ENCODE data around the gene BHMT. TPM values are rescaled to one million over a fixed set of nuclear protein-coding genes. Genes with fewer than 3 reads are reported as not detected.

Gene BHMT
- total and polyA plus RNA-seq, 4 donors, result 0.05 to 2.3 (median 0.48) TPM

DNA sequence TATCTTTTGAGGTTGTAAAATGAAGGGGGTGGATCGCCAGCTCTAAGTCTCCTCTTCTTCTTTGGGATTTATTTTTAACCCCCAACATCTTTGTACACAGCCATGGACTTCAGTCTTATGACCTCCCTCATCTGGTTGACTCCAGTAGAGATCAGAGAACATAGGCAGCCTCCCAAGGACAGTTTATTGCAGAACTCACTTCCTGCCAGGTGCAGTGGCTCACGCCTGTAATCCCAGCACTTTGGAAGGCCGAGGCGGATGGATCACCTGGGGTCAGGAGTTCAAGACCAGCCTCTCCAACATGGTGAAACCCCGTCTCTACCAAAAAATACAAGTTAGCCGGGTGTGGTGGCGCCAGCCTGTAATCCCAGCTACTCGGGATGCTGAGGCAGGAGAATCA, 2.8 kb upstream of the BHMT start:
- Histone ChIP-seq H3K27ac (ENCODE audit: low read depth in 1 of 2, low read length in 2 of 2) (no peak overlapping the region), H3K4me3 (ENCODE audit: low read length in 2 of 2) (no peak overlapping the region), H3K9me3 (ENCODE audit: control insufficient read depth, low read length) (no peaks in the 10 kb centered on the region), H3K36me3 (ENCODE audit: control insufficient read depth in 1 of 2, insufficient read depth in 2 of 2, low read length in 1 of 2) (no peaks in the 10 kb centered on the region), H3K4me1 (ENCODE audit: control insufficient read depth in 1 of 2, insufficient read depth in 2 of 2, low read length in 2 of 2) (peaks cover 0 to 2% of the 10 kb centered on the region in 2 donors), H3K27me3 (ENCODE audit: control insufficient read depth in 1 of 2, insufficient read depth in 2 of 2, low read length in 1 of 2) (no peaks in the 10 kb centered on the region)
- intact Hi-C loops (cut with DNase I), result no loop called here
- 89 to 92% methylated on average over 8 of the region's 8 CpGs for WGBS, 2 donors
- no peak for DNase-seq
- ATAC-seq (ENCODE audit: low FRiP score), result no peak

DNA sequence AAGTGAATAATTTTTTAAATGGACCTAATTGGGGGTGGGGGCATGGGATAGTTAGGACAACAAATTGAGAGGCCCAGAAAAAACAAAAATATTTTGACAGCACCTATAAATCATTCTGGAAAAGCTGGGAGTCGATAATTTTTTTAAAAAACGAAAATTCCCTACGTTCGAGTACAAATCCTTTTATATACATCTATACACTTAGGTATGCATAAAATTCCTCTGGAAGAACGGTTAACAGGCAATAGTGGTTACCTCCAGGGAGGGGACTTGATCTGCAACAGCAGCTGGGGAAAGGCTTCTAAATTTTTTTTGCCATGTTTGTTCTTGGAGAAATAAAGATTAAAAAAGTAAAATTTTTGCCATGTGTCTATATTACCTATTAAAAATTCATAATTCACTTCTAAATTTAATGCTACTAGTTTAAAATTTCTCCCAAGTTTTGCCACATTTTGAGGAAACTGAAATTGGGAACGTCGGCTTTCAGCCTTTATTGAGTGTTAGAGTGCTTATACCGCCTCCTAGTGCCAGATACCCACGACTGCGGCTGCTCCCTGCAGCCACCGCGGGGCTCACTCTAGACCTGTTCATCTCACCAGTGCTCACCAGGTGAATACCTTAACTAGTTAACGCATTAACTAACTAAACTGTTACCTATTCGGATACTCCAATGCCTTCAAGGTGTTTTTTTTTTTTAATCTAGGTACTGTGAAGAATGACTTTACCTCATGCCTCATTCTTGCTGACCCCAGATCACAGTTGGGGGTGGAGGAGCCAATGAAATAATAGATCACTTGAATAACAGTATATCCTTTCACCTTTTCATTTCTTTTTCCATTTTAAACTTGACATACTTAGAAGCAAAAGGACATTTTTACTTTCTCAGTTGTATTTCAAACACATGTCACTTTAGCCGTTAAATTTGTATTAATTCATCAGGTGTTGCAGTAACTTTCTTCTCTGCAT, 1.8 kb upstream of the BHMT start:
- WGBS, 2 donors, result 73% methylated on average over 15 of the region's 15 CpGs
- H3K27me3 ChIP-seq (ENCODE audit: control insufficient read depth in 1 of 2, insufficient read depth in 2 of 2, low read length in 1 of 2), result no peaks in the 10 kb centered on the region
- DNase-seq, result no peak
- peaks cover 0 to 2% of the 10 kb centered on the region in 2 donors for H3K4me1 ChIP-seq (ENCODE audit: control insufficient read depth in 1 of 2, insufficient read depth in 2 of 2, low read length in 2 of 2)
- H3K9me3 ChIP-seq (ENCODE audit: control insufficient read depth, low read length), result no peaks in the 10 kb centered on the region
- no peak overlapping the region for H3K27ac ChIP-seq (ENCODE audit: low read depth in 1 of 2, low read length in 2 of 2)
- no peak for ATAC-seq (ENCODE audit: low FRiP score)
- no peaks in the 10 kb centered on the region for H3K36me3 ChIP-seq (ENCODE audit: control insufficient read depth in 1 of 2, insufficient read depth in 2 of 2, low read length in 1 of 2)
- no peak overlapping the region for H3K4me3 ChIP-seq (ENCODE audit: low read length in 2 of 2)
- intact Hi-C loops (cut with DNase I), result no loop called here

DNA sequence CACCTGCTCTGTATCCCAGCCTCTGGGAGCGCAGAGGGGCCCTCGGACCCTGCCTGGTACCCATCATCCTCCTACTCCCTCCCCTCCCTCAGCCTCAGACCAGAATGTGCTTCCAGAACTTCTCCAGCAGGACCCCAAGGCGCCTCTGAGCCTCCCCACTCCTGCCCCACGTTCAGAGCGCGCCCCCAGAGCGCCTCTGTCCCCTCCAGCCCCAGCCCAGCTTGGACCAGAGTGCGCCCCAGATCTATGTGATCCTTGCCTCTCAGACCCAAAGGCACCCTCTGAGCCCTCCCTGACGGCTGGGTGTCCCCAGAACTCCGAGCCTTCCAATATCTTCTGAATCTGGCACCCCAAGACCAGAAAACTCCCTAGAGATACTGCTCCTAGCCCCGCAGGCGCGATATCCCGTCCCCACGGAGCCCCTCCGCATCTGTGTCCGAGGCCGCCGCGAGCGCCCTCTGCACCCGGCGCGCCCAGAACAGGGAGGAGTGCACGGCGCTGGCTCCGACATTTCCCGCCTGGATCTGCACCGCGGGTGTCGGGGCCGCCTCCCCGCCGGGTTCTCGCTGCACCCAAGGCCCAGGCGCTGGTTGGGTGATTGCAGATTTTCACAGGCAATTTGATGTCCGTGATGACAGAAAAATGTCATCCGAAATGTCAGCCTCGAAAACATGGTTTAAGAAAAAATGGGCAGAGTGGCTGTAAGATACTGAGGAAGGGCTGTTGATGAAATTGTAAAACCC, 522 bp downstream of the BHMT start:
- WGBS, 2 donors, result 9 to 12% methylated on average over 38 to 39 of the region's 39 CpGs
- H3K36me3 ChIP-seq (ENCODE audit: control insufficient read depth in 1 of 2, insufficient read depth in 2 of 2, low read length in 1 of 2), result no peaks in the 10 kb centered on the region
- intact Hi-C loops (cut with DNase I), result no loop called here
- H3K27ac ChIP-seq (ENCODE audit: low read depth in 1 of 2, low read length in 2 of 2), result no peak overlapping the region
- peak; percentile 48 for ATAC-seq (ENCODE audit: low FRiP score)
- DNase-seq, result no peak
- H3K27me3 ChIP-seq (ENCODE audit: control insufficient read depth in 1 of 2, insufficient read depth in 2 of 2, low read length in 1 of 2), result no peaks in the 10 kb centered on the region
- peaks cover 0 to 2% of the 10 kb centered on the region in 2 donors for H3K4me1 ChIP-seq (ENCODE audit: control insufficient read depth in 1 of 2, insufficient read depth in 2 of 2, low read length in 2 of 2)
- no peaks in the 10 kb centered on the region for H3K9me3 ChIP-seq (ENCODE audit: control insufficient read depth, low read length)
- no peak overlapping the region for H3K4me3 ChIP-seq (ENCODE audit: low read length in 2 of 2)

GRCh38 chr5:79112703-79113058, 1.1 kb downstream of the BHMT start:
- Histone ChIP-seq H3K9me3 (ENCODE audit: control insufficient read depth, low read length) (no peaks in the 10 kb centered on the region), H3K4me3 (ENCODE audit: low read length in 2 of 2) (no peak overlapping the region), H3K4me1 (ENCODE audit: control insufficient read depth in 1 of 2, insufficient read depth in 2 of 2, low read length in 2 of 2) (peaks cover 0 to 1% of the 10 kb centered on the region in 2 donors), H3K36me3 (ENCODE audit: control insufficient read depth in 1 of 2, insufficient read depth in 2 of 2, low read length in 1 of 2) (no peaks in the 10 kb centered on the region), H3K27me3 (ENCODE audit: control insufficient read depth in 1 of 2, insufficient read depth in 2 of 2, low read length in 1 of 2) (no peaks in the 10 kb centered on the region), H3K27ac (ENCODE audit: low read depth in 1 of 2, low read length in 2 of 2) (no peak overlapping the region)
- 88 to 91% methylated on average over 5 of the region's 5 CpGs for WGBS, 2 donors
- intact Hi-C loops (cut with DNase I), result no loop called here
- DNase-seq (no peak), ATAC-seq (ENCODE audit: low FRiP score) (no peak)

DNA sequence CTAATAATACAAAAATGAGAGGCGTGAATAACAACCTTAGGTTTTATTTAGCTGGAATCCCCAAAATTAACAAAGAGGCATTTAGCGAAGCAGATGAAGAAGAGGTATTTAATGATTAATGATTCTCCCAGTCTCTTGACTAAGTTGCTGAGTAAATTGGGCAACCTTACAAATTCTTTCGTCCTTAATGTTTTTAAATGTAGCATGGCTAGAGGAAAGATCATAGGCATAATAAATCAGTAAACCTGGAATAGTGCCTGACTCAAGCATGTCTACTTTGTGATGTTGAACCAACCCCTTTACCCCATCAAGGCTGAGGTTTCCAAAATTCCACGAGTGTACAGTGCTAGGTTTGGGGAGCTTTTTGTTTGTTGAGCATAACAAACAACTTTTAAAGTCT, 7.9 kb downstream of the BHMT start:
- ATAC-seq (ENCODE audit: low FRiP score) (no peak), DNase-seq (no peak)
- H3K4me3 ChIP-seq (ENCODE audit: low read length in 2 of 2), result no peak overlapping the region
- no peaks in the 10 kb centered on the region for H3K27me3 ChIP-seq (ENCODE audit: control insufficient read depth in 1 of 2, insufficient read depth in 2 of 2, low read length in 1 of 2)
- intact Hi-C loops (cut with DNase I), result no loop called here
- no peaks in the 10 kb centered on the region for H3K4me1 ChIP-seq (ENCODE audit: control insufficient read depth in 1 of 2, insufficient read depth in 2 of 2, low read length in 2 of 2)
- no peaks in the 10 kb centered on the region for H3K9me3 ChIP-seq (ENCODE audit: control insufficient read depth, low read length)
- H3K36me3 ChIP-seq (ENCODE audit: control insufficient read depth in 1 of 2, insufficient read depth in 2 of 2, low read length in 1 of 2), result no peaks in the 10 kb centered on the region
- 66 to 69% methylated on average over 4 of the region's 4 CpGs for WGBS, 2 donors
- no peak overlapping the region for H3K27ac ChIP-seq (ENCODE audit: low read depth in 1 of 2, low read length in 2 of 2)

GRCh38 chr5:79120221-79120620, 8.6 kb downstream of the BHMT start:
- WGBS, 2 donors, result 90 to 93% methylated on average over 4 of the region's 4 CpGs
- Histone ChIP-seq H3K36me3 (ENCODE audit: control insufficient read depth in 1 of 2, insufficient read depth in 2 of 2, low read length in 1 of 2) (no peaks in the 10 kb centered on the region), H3K27me3 (ENCODE audit: control insufficient read depth in 1 of 2, insufficient read depth in 2 of 2, low read length in 1 of 2) (no peaks in the 10 kb centered on the region), H3K27ac (ENCODE audit: low read depth in 1 of 2, low read length in 2 of 2) (no peak overlapping the region), H3K9me3 (ENCODE audit: control insufficient read depth, low read length) (no peaks in the 10 kb centered on the region), H3K4me3 (ENCODE audit: low read length in 2 of 2) (no peak overlapping the region), H3K4me1 (ENCODE audit: control insufficient read depth in 1 of 2, insufficient read depth in 2 of 2, low read length in 2 of 2) (no peaks in the 10 kb centered on the region)
- intact Hi-C loops (cut with DNase I), result no loop called here
- DNase-seq (no peak), ATAC-seq (ENCODE audit: low FRiP score) (no peak)

DNA sequence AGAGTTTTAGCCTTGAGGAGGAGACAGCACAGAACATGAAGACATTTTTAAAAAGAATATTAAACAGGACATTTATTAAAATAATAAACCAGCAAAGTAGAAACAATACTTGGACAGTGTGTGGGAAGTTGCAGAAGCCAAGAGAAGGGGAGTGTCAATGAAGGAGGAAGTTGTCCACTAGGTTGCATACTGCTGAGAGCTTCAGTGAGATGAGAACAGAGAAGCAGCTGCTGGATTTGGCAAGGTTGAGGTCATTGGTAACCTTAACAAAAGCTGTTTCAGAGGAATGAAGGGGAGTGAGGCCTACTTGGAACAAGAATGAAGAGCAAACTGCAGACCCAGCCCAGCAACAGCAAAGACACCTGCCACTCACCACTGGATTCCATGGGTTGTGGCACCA, 11.4 kb downstream of the BHMT start:
- Histone ChIP-seq H3K36me3 (ENCODE audit: control insufficient read depth in 1 of 2, insufficient read depth in 2 of 2, low read length in 1 of 2) (no peaks in the 10 kb centered on the region), H3K4me3 (ENCODE audit: low read length in 2 of 2) (no peak overlapping the region), H3K4me1 (ENCODE audit: control insufficient read depth in 1 of 2, insufficient read depth in 2 of 2, low read length in 2 of 2) (no peaks in the 10 kb centered on the region), H3K27ac (ENCODE audit: low read depth in 1 of 2, low read length in 2 of 2) (no peak overlapping the region), H3K27me3 (ENCODE audit: control insufficient read depth in 1 of 2, insufficient read depth in 2 of 2, low read length in 1 of 2) (no peaks in the 10 kb centered on the region), H3K9me3 (ENCODE audit: control insufficient read depth, low read length) (no peaks in the 10 kb centered on the region)
- ATAC-seq (ENCODE audit: low FRiP score) (no peak), DNase-seq (no peak)
- intact Hi-C loops (cut with DNase I), result no loop called here

- intact Hi-C loops (cut with DNase I), result no loop called here
Measured at GRCh38 chr5:79124607-79125006, 13.0 kb downstream of the BHMT start.

More at GRCh38 chr5:79124607-79125006, 13.0 kb downstream of the BHMT start:
- ATAC-seq (ENCODE audit: low FRiP score) (no peak), DNase-seq (no peak)
- WGBS, 2 donors, result 59 to 68% methylated on average over 1 of the region's 1 CpG
- Histone ChIP-seq H3K27me3 (ENCODE audit: control insufficient read depth in 1 of 2, insufficient read depth in 2 of 2, low read length in 1 of 2) (no peaks in the 10 kb centered on the region), H3K9me3 (ENCODE audit: control insufficient read depth, low read length) (no peaks in the 10 kb centered on the region), H3K4me1 (ENCODE audit: control insufficient read depth in 1 of 2, insufficient read depth in 2 of 2, low read length in 2 of 2) (no peaks in the 10 kb centered on the region), H3K36me3 (ENCODE audit: control insufficient read depth in 1 of 2, insufficient read depth in 2 of 2, low read length in 1 of 2) (no peaks in the 10 kb centered on the region), H3K4me3 (ENCODE audit: low read length in 2 of 2) (no peak overlapping the region), H3K27ac (ENCODE audit: low read depth in 1 of 2, low read length in 2 of 2) (no peak overlapping the region)

Data from aorta (tissue), 5 donors.